Measurements from ENCODE around the gene PNCK.

Gene PNCK

GRCh38 chrX:153640736-153641575 is 32.7 kb downstream of the PNCK start:
- no peak for DNase-seq (ENCODE audit: low read depth)

- DNase-seq (ENCODE audit: low read depth): no peak
These were observed 33.4 kb downstream of the PNCK start for GRCh38 chrX:153640045-153640686.

GRCh38 chrX:153639177-153640044 is 34.2 kb downstream of the PNCK start:
- DNase-seq (ENCODE audit: low read depth): no peak

- no peak for DNase-seq (ENCODE audit: low read depth)
These were observed 35.0 kb downstream of the PNCK start for GRCh38 chrX:153638436-153639176.

- DNase-seq (ENCODE audit: low read depth): no peak
These were observed 35.6 kb downstream of the PNCK start for GRCh38 chrX:153638041-153638371.

- no peak for DNase-seq (ENCODE audit: low read depth)
These were observed 36.2 kb downstream of the PNCK start for GRCh38 chrX:153637121-153638040.

GRCh38 chrX:153636716-153637115 is 36.9 kb downstream of the PNCK start:
- DNase-seq (ENCODE audit: low read depth): no peak

- no peak for DNase-seq (ENCODE audit: low read depth)
These were observed 37.6 kb downstream of the PNCK start for GRCh38 chrX:153635788-153636668.

GRCh38 chrX:153635388-153635787 is 38.2 kb downstream of the PNCK start:
- no peak for DNase-seq (ENCODE audit: low read depth)

GRCh38 chrX:153634832-153635231 is 38.8 kb downstream of the PNCK start:
- no peak for DNase-seq (ENCODE audit: low read depth)

- DNase-seq (ENCODE audit: low read depth): no peak
These were observed 39.4 kb downstream of the PNCK start for GRCh38 chrX:153634236-153634635.

- DNase-seq (ENCODE audit: low read depth): no peak
These were observed 39.9 kb downstream of the PNCK start for GRCh38 chrX:153633607-153634180.

GRCh38 chrX:153633048-153633447 is 40.6 kb downstream of the PNCK start:
- no peak for DNase-seq (ENCODE audit: low read depth)

GRCh38 chrX:153632595-153632946 is 41.0 kb downstream of the PNCK start:
- no peak for DNase-seq (ENCODE audit: low read depth)

- no peak for DNase-seq (ENCODE audit: low read depth)
These were observed 41.6 kb downstream of the PNCK start for GRCh38 chrX:153631907-153632594.

GRCh38 chrX:153631346-153631745 is 42.3 kb downstream of the PNCK start:
- no peak for DNase-seq (ENCODE audit: low read depth)

- DNase-seq (ENCODE audit: low read depth): no peak
These were observed 44.9 kb downstream of the PNCK start for GRCh38 chrX:153628665-153629064.

GRCh38 chrX:153628129-153628528 is 45.5 kb downstream of the PNCK start:
- DNase-seq (ENCODE audit: low read depth): no peak

GRCh38 chrX:153627675-153628111 is 45.9 kb downstream of the PNCK start:
- no peak for DNase-seq (ENCODE audit: low read depth)

Measured in CMK (cell line).